Activated CD4-positive, alpha-beta T cell treated with anti-CD3 and anti-CD28 coated beads, Interleukin-2, amount 10 ng/mL, durations not matched to agents 24 days and 14 days (primary cell): Measurements from ENCODE around the gene LMF1. TPM values are rescaled to one million over a fixed set of nuclear protein-coding genes. Genes with fewer than 3 reads are reported as not detected.
"Not testable (repeated sequence)": the region's sequence is repeated elsewhere in the genome, so short reads cannot be mapped to it uniquely, and the experiment has no call there.

ENCODE experiments used
- DNase-seq: peaks from one replicate; pipeline ENCODE4 v3.0.0; 2022
- H3K27ac Mint-ChIP-seq: one replicate; pipeline ENCODE4 v1.8.0; 2022; ENCODE audit warnings: mild to moderate bottlenecking, mixed read lengths
- H3K27me3 Mint-ChIP-seq: one replicate; pipeline ENCODE4 v1.8.0; 2022; ENCODE audit warnings: mixed read lengths
- H3K36me3 Mint-ChIP-seq: one replicate; pipeline ENCODE4 v1.8.0; 2022; ENCODE audit warnings: low read depth, mild to moderate bottlenecking, mixed read lengths
- H3K4me1 Mint-ChIP-seq: one replicate; pipeline ENCODE4 v1.8.0; 2021; ENCODE audit warnings: mixed read lengths
- H3K4me3 Mint-ChIP-seq: one replicate; pipeline ENCODE4 v1.8.0; 2022; ENCODE audit warnings: mild to moderate bottlenecking, moderate library complexity, mixed read lengths
- H3K9me3 Mint-ChIP-seq: one replicate; pipeline ENCODE4 v1.8.0; 2021; ENCODE audit warnings: mixed read lengths
- intact Hi-C: fragments of 100-400 bp; cut with micrococcal nuclease; formaldehyde crosslinking; loops from one replicate; pipeline ENCODE4 v1.15.1; 2023
- total RNA-seq: library from RNA; stranded (reverse); gene quantifications from 2 replicates; pipeline ENCODE4 v1.2.3, GENCODE V29; 2022

Gene LMF1
- total RNA-seq, 1 donor from 2014 or later: 11.9 TPM

GRCh38 chr16:860891-861290 lies 109.9 kb downstream of the LMF1 start:
- Mint-ChIP-seq H3K4me3 (no peak overlapping the region), H3K27me3 (no peaks in the 10 kb centered on the region), H3K4me1 (no peaks in the 10 kb centered on the region), H3K9me3 (peaks cover 7% of the 10 kb centered on the region), H3K27ac (no peak overlapping the region), H3K36me3 (peaks cover 4% of the 10 kb centered on the region)
- intact Hi-C loops: no loop called here
- DNase-seq: no peak

DNA sequence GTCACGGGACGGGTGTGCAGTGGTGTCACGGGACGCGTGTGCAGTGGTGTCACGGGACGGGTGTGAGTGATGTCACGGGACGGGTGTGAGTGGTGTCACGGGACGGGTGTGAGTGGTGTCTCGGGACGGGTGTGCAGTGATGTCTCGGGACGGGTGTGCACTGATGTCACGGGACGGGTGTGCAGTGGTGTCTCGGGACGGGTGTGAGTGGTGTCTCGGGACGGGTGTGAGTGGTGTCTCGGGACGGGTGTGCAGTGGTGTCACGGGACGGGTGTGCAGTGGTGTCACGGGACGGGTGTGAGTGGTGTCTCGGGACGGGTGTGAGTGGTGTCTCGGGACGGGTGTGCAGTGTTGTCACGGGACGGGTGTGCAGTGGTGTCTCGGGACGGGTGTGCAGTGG lies 111.8 kb downstream of the LMF1 start:
- H3K36me3 Mint-ChIP-seq, H3K27me3 Mint-ChIP-seq, H3K4me1 Mint-ChIP-seq, H3K27ac Mint-ChIP-seq, DNase-seq, H3K9me3 Mint-ChIP-seq, H3K4me3 Mint-ChIP-seq, intact Hi-C loops: not testable (repeated sequence)

GRCh38 chr16:858441-858840 lies 112.3 kb downstream of the LMF1 start:
- H3K4me1 Mint-ChIP-seq, H3K27ac Mint-ChIP-seq, intact Hi-C loops, DNase-seq, H3K4me3 Mint-ChIP-seq, H3K9me3 Mint-ChIP-seq, H3K36me3 Mint-ChIP-seq, H3K27me3 Mint-ChIP-seq: not testable (repeated sequence)

DNA sequence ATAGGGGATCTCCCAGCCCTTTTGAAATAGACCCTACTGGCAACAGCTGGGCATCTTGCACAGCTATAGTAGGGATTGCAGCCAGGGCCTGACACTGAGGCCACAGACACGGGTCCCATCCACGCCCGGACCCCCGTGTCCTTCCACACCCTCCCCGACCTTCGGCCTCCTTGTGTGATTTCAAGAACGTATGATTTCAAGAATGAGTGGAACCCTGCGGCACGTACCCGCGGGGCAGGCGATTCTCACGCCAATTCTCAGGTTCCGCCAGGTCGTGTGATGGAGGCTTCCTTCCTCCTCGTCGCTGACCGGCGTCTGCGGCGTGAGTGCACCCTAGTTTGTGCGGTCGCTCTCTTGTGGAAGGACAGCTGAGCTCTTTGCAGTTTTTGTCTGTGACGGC lies 114.0 kb downstream of the LMF1 start:
- H3K36me3 Mint-ChIP-seq: peaks cover 4% of the 10 kb centered on the region
- no peaks in the 10 kb centered on the region for H3K27me3 Mint-ChIP-seq
- H3K4me3 Mint-ChIP-seq: no peak overlapping the region
- H3K4me1 Mint-ChIP-seq: no peaks in the 10 kb centered on the region
- intact Hi-C loops: no loop called here
- H3K27ac Mint-ChIP-seq: no peak overlapping the region
- peaks cover 10% of the 10 kb centered on the region for H3K9me3 Mint-ChIP-seq
- DNase-seq: no peak

GRCh38 chr16:856101-856500 lies 114.7 kb downstream of the LMF1 start:
- no peak for DNase-seq
- no peaks in the 10 kb centered on the region for H3K27me3 Mint-ChIP-seq

DNA sequence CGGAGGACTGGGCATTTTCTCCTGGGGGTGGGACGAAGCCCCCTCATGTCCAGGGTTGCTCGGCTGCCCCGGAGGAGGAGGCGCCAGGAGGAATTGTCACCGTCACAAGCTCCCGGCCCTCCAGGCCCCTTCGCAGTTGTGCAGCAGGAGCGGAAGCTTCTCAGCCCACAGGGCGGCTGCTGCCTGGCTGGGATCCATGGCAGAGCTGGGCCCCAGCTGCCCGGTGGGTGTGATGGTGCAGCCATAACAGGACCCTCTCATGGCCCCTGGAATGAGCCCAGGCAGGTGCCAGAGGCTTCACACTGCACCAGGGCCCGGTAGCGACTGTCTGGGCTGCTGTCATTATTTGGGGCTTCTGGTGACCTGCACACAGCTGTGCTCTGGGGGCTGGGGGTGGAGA lies 115.3 kb downstream of the LMF1 start:
- no peak for DNase-seq
- Mint-ChIP-seq H3K9me3 (peaks cover 7% of the 10 kb centered on the region), H3K27me3 (no peaks in the 10 kb centered on the region), H3K36me3 (peaks cover 4% of the 10 kb centered on the region), H3K4me1 (no peaks in the 10 kb centered on the region), H3K27ac (no peak overlapping the region), H3K4me3 (no peak overlapping the region)
- intact Hi-C loops: no loop called here

More at GRCh38 chr16:856101-856500, 114.7 kb downstream of the LMF1 start:
- Mint-ChIP-seq H3K36me3 (peaks cover 4% of the 10 kb centered on the region), H3K9me3 (peaks cover 10% of the 10 kb centered on the region), H3K4me3 (no peak overlapping the region), H3K27ac (no peak overlapping the region), H3K4me1 (no peaks in the 10 kb centered on the region)
- intact Hi-C loops: no loop called here

DNA sequence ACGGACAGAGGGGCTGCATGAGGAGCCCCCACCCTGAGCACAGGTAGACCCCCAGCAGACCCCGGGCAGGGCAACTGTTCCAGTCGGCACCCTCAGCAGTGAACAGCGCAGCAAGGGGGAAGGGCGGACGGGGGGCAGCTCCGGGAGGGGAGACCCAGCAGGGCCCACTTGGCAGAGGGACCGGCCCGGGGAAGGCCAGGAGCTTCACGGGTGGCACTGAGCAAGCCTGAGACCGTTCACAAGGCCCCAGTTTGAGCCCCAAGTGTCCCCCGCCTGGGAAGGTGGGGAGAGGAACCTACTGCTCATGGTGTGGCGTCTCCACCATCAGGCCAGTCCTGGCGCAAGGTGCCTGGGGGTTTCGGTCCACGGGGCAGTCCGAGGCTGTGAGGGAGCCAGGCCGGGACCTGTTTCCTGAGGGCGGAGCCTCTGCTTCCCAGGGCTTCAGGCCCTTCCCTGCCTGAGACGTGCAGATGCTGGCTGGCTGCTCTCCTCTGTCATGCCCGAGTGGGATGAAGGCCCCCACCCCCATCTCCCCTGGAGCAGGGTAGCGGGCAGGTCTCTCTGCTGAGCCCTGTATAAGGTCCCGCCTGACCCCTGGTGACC lies 115.9 kb downstream of the LMF1 start:
- intact Hi-C loops: no loop called here
- no peak for DNase-seq
- Mint-ChIP-seq H3K9me3 (peaks cover 12% of the 10 kb centered on the region), H3K4me3 (no peak overlapping the region), H3K36me3 (peaks cover 6% of the 10 kb centered on the region), H3K27me3 (no peaks in the 10 kb centered on the region), H3K4me1 (no peaks in the 10 kb centered on the region), H3K27ac (no peak overlapping the region)

DNA sequence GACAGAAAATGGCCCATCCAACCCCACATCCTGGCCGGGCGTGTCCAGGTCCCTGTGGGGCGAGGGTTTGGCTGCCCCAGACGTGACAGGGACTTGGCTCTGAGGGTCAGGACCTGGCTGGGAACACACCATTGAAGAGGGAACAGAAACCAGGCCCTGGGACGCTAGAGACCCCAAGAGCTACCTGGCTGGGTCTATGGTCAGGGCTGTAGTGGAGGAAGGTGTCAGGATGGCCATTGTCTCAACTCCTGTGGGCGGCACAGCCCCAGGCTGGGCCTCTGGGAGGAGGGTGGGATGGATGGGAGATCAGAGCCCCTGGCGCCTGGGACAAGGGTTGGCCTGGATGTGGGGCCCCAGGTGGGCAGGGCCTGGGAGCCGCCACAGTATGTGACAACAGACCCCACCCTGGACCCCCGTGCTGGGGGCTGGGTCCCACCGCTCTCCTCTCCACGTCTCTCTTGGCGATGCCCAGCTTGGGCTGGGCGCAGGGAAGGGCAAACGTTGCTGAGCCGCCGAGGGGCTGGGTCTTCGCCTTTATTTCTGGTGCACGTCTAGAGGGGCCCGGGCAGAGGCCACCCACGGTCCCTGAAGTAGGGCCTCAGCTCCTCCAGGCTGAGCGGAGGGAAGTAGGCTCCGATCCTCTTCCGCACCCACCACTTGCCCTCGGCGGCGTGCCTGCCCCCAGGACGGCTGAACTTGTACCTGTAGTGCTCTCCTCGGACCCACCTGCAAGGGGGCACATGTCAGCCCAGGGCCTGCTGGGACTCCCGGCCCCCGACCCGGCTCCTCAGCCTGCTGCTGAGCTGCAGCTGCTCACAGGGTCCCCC lies 116.6 kb downstream of the LMF1 start:
- Mint-ChIP-seq H3K4me3 (no peak overlapping the region), H3K27me3 (no peaks in the 10 kb centered on the region), H3K4me1 (no peaks in the 10 kb centered on the region), H3K27ac (no peak overlapping the region), H3K9me3 (peaks cover 13% of the 10 kb centered on the region), H3K36me3 (peaks cover 4% of the 10 kb centered on the region)
- intact Hi-C loops: no loop called here
- DNase-seq: no peak

DNA sequence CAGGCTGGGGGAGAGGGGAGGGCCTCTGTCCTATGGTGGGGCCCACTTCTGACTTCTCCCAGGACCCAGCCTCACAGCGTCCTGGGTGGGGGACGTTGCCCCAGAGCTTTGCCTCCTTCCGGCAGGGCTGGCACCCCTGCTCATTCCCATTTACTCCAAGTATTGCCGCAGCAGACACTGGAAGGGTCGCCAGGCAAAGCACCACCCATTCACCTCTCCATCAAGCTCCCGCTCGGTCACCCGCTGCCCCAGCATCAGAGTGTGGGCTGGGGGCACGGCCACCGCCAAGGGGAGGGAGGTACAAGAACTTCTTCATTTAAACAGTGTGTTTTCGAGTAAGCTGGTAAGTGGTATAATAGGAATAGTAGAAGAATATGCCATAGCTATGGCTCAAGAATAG lies 117.5 kb downstream of the LMF1 start:
- intact Hi-C loops: no loop called here
- Mint-ChIP-seq H3K27ac (no peak overlapping the region), H3K36me3 (peaks cover 3% of the 10 kb centered on the region), H3K4me3 (no peak overlapping the region), H3K9me3 (peaks cover 13% of the 10 kb centered on the region), H3K27me3 (no peaks in the 10 kb centered on the region), H3K4me1 (no peaks in the 10 kb centered on the region)
- DNase-seq: no peak

DNA sequence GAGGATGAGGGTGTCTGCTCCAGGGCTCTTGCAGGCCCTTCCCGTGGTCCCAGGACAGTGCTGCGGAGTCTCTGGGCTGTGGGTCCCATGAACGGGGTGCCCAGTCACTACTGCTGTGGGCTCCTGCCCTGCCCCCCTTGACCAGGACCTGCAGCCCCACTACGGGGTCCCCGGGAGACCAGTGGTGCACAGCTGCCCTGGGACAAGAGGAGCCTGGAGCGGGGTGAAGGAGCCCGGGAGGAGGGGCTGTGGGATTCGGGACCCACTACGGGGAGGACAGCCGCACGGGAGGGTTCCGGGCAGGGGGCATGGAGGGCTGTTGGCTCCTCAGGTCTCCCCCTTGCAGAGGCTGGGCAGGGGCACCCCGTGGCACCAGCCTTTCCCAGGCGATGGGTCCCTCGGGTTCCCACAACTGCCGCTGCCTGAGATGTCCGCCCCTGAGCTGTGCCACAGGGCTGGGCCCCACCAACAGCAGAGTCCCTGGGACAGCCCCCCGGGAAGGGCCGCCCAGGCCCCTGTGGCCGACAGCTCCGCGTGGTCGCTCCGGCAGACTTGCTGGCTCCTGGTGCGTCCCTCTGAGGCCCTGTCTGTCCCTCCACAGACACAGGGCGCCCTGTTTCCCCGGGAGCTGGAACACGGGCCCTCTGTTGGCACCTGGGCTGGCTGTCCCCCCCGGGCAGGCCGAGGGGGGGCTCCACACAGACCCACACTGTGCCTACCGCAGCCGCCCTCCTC lies 118.2 kb downstream of the LMF1 start:
- no peaks in the 10 kb centered on the region for H3K4me1 Mint-ChIP-seq
- no peak overlapping the region for H3K4me3 Mint-ChIP-seq
- intact Hi-C loops: no loop called here
- H3K9me3 Mint-ChIP-seq: peaks cover 13% of the 10 kb centered on the region
- H3K27me3 Mint-ChIP-seq: no peaks in the 10 kb centered on the region
- H3K36me3 Mint-ChIP-seq: peaks cover 3% of the 10 kb centered on the region
- DNase-seq: no peak
- no peak overlapping the region for H3K27ac Mint-ChIP-seq

DNA sequence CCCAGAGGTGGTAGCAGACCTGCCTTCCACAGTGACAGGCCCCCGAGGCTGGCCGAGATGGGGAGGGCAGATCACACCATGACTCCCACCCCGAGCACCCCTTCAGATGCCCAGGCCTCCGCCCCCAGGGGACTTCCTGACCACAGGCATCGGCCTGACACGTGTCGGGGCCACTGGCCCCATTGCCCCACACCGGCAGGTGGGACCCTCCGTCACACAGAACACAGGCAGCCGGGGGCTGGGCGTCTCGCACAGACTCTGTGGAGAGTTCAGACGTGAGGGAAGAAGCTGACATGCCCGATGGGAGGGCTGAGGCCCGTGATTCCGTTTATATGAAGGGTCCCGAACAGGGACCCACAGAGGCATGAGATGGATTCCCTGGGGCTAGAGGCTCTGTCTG lies 118.9 kb downstream of the LMF1 start:
- Mint-ChIP-seq H3K27ac (no peak overlapping the region), H3K9me3 (peaks cover 13% of the 10 kb centered on the region), H3K4me1 (no peaks in the 10 kb centered on the region), H3K4me3 (no peak overlapping the region), H3K36me3 (peaks cover 3% of the 10 kb centered on the region), H3K27me3 (no peaks in the 10 kb centered on the region)
- no peak for DNase-seq
- intact Hi-C loops: no loop called here

DNA sequence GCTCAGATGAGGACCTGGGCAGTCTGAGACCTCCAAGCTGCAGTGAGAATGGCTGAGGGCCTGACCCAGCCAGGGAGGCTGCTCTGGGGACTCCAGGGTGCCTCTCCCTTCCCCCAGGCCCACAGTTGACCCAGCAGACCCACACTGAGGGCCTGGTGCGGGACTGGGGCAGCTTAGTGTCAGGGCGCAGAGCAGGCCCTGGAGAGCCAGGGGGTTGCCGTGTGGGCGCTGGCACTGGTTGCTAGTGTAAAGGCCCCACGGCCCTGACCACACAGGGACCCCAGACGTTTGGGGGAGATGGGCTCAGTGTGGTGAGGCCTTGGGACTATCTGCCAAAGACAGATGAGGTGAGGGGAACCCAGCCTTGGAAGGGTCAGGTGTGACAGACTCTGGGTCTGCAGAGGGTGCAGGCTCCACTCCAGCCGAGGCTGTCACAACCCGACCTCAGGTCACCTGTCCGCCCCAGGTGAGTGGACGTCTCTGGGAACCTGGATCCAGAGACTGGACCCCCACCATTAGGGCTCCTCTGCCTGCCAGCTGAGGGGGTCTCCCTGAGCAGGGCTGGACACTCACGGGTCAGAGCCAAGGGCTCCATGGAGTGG lies 119.5 kb downstream of the LMF1 start:
- DNase-seq: no peak
- no peaks in the 10 kb centered on the region for H3K4me1 Mint-ChIP-seq
- H3K4me3 Mint-ChIP-seq: no peak overlapping the region
- intact Hi-C loops: no loop called here
- peaks cover 3% of the 10 kb centered on the region for H3K36me3 Mint-ChIP-seq
- H3K27ac Mint-ChIP-seq: no peak overlapping the region
- H3K27me3 Mint-ChIP-seq: no peaks in the 10 kb centered on the region
- peaks cover 13% of the 10 kb centered on the region for H3K9me3 Mint-ChIP-seq

DNA sequence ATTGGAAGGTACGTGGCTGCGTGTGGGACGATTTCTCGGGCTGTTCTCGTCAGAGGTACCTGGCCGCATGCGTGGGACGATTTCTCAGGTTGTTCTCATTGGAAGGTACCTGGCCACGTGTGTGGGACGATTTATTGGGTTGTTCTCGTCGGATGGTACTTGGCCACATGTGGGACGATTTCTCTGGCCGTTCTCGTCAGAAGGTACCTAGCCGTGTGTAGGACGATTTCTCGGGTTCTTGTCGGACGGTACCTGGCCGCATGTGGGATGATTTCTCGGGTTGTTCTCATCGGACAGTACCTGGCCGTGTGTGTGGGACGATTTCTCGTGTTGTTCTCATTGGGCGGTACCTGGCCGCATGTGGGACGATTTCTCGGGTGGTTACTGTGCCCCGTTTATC lies 120.1 kb downstream of the LMF1 start:
- no peaks in the 10 kb centered on the region for H3K4me1 Mint-ChIP-seq
- peaks cover 13% of the 10 kb centered on the region for H3K9me3 Mint-ChIP-seq
- no peaks in the 10 kb centered on the region for H3K27me3 Mint-ChIP-seq
- H3K27ac Mint-ChIP-seq: no peak overlapping the region
- DNase-seq: no peak
- H3K36me3 Mint-ChIP-seq: peaks cover 3% of the 10 kb centered on the region
- no peak overlapping the region for H3K4me3 Mint-ChIP-seq
- intact Hi-C loops: no loop called here
